Measurements from ENCODE around the gene IRAK3.

DNA sequence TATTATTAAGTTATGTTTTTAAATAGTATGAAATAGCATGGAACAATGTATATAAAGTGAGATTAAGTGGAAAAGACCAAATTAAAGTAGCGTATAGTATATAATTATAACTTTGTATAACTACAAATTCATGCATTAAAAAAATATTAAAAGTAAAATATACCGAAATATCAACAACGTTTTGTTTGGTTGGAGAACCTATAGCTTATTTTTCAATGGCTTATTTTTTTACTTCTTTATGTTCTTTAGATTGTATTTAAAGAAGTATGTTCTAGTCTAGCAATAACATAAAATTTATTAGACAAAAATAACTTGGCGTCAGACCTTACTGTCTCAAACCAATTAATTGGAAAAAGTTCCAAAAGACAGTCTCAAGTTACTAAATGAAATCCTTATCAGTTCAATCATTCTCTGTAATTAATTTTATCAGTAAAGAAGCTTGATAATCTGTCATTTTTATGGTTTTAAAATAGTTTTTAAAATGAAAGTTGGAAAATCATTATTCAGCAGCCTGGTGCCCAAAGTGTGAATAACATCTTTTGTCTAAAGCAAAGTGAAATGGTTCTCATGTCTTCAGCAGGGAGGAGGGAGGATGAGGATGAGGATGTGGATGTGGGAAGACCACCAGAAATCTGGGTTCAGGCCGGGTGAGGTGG lies 46.7 kb downstream of the IRAK3 start:
- no peak for TF ChIP-seq REST (IDR thresholded peaks at IDR 0.05; ENCODE audit: insufficient read depth in 1 of 2, low read depth in 2 of 2, low read length in 2 of 2)
- no peak for TF ChIP-seq TAF1 (IDR thresholded peaks at IDR 0.05; ENCODE audit: borderline replicate concordance, insufficient read depth, low read length)
